NCI-H226 (cell line): ENCODE results near the gene CTRB2.
A peak's percentile ranks its signal among the peaks of the same experiment; 100 is the strongest.

Experiments used
- DNase-seq: peaks from one replicate; pipeline ENCODE4 v3.0.0-alpha.2; 2015

The CTRB2 gene

GRCh38 chr16:75203667-75204409 lies 3.1 kb downstream of the CTRB2 start:
- no peak for DNase-seq

- DNase-seq = no peak
Observed at GRCh38 chr16:75203096-75203495, 3.9 kb downstream of the CTRB2 start.

- DNase-seq = no peak
Observed at GRCh38 chr16:75202069-75202590, 4.8 kb downstream of the CTRB2 start.

- DNase-seq = no peak
Observed at GRCh38 chr16:75198135-75198600, 8.8 kb downstream of the CTRB2 start.

- DNase-seq = peak; percentile 25
Observed at GRCh38 chr16:75197522-75198134, 9.3 kb downstream of the CTRB2 start.

- DNase-seq = no peak
Observed at GRCh38 chr16:75196836-75197235, 10.1 kb downstream of the CTRB2 start.

- DNase-seq = no peak
Observed at GRCh38 chr16:75195811-75196790, 10.9 kb downstream of the CTRB2 start.

GRCh38 chr16:75193730-75194444 lies 13.1 kb downstream of the CTRB2 start:
- DNase-seq = no peak

- DNase-seq = no peak
Observed at GRCh38 chr16:75193265-75193650, 13.7 kb downstream of the CTRB2 start.

- DNase-seq = no peak
Observed at GRCh38 chr16:75192606-75193264, 14.2 kb downstream of the CTRB2 start.

- DNase-seq = no peak
Observed at GRCh38 chr16:75189638-75190245, 17.2 kb downstream of the CTRB2 start.

- no peak for DNase-seq
Observed at GRCh38 chr16:75188832-75189477, 18.0 kb downstream of the CTRB2 start.

- no peak for DNase-seq
Observed at GRCh38 chr16:75181630-75182029, 25.3 kb downstream of the CTRB2 start.

- DNase-seq = no peak
Observed at GRCh38 chr16:75179208-75179607, 27.8 kb downstream of the CTRB2 start.

- DNase-seq = no peak
Observed at GRCh38 chr16:75176926-75177325, 30.0 kb downstream of the CTRB2 start.

- no peak for DNase-seq
Observed at GRCh38 chr16:75175074-75175473, 31.9 kb downstream of the CTRB2 start.

GRCh38 chr16:75172578-75172977 lies 34.4 kb downstream of the CTRB2 start:
- no peak for DNase-seq

- no peak for DNase-seq
Observed at GRCh38 chr16:75169899-75170405, 37.0 kb downstream of the CTRB2 start.

GRCh38 chr16:75160386-75160785 lies 46.6 kb downstream of the CTRB2 start:
- no peak for DNase-seq
